Measurements from ENCODE around the gene TCFL5. TPM values are rescaled to one million over a fixed set of nuclear protein-coding genes. Genes with fewer than 3 reads are reported as not detected.

The TCFL5 gene
- total and polyA plus RNA-seq, 12 donors, result 3.5 to 12.0 (median 5.5) TPM

DNA sequence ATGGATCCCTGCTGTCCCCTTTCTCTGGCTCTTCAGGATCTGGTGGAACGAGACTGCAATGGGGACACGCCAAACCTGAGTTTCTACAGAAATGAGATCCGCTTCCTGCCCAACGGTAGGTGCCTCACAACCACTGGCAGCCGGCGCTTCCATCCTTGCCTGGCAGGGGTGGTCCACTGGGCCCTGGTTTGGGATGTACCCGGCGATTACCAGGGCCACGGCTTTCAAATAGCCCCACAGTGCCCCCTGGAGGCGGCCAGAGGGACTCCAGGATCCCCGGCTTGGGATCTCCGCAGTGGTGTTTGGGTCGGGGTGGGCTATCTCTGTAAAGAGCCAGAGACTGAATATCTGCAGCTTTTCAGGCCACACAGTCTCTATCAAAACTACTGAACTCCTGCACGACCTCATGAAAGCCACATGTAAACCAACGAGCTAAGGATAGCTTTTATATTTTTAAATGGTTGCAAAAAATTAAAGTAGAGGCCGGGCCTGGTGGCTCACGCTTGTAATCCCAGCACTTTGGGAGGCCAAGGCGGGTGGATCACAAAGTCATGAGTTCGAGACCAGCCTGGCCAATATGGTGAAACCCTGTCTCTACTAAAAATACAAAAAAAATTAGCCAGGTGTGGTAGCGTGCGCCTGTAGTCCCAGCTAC lies 53.3 kb downstream of the TCFL5 start:
- H3K27me3 ChIP-seq, result no peaks in the 10 kb centered on the region
- no peaks in the 10 kb centered on the region for H3K9me3 ChIP-seq (replicated peaks in 1 of 3)
- peaks cover 0 to 53% of the 10 kb centered on the region in 2 donors for H3K36me3 ChIP-seq (replicated peaks in 1 of 2)
- no peak overlapping the region for H3K27ac ChIP-seq
- DNase-seq, result peak in 6 of 7 donors; percentile 62 to 85 (median 69)
- intact Hi-C loops (cut with DNase I), result loop anchor here in 1 of 2 donors (5.0 kb wide), 1 partner anchor 136 kb away; no protein-coding TSS in a partner anchor
- TF ChIP-seq, protein P1, sequence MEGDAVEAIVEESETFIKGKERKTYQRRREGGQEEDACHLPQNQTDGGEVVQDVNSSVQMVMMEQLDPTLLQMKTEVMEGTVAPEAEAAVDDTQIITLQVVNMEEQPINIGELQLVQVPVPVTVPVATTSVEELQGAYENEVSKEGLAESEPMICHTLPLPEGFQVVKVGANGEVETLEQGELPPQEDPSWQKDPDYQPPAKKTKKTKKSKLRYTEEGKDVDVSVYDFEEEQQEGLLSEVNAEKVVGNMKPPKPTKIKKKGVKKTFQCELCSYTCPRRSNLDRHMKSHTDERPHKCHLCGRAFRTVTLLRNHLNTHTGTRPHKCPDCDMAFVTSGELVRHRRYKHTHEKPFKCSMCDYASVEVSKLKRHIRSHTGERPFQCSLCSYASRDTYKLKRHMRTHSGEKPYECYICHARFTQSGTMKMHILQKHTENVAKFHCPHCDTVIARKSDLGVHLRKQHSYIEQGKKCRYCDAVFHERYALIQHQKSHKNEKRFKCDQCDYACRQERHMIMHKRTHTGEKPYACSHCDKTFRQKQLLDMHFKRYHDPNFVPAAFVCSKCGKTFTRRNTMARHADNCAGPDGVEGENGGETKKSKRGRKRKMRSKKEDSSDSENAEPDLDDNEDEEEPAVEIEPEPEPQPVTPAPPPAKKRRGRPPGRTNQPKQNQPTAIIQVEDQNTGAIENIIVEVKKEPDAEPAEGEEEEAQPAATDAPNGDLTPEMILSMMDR (IDR thresholded peaks at IDR 0.05), result peak; percentile 67 to 96 (median 83)
- TF ChIP-seq POLR2A (IDR thresholded peaks at IDR 0.05), result no peak
- 42 to 47% (median 43%) methylated on average over 15 to 21 of the region's 21 CpGs for WGBS, 4 donors
- no peak overlapping the region for H3K4me3 ChIP-seq
- peaks cover 12 to 17% of the 10 kb centered on the region in 2 donors for H3K4me1 ChIP-seq (replicated peaks in 1 of 2)

DNA sequence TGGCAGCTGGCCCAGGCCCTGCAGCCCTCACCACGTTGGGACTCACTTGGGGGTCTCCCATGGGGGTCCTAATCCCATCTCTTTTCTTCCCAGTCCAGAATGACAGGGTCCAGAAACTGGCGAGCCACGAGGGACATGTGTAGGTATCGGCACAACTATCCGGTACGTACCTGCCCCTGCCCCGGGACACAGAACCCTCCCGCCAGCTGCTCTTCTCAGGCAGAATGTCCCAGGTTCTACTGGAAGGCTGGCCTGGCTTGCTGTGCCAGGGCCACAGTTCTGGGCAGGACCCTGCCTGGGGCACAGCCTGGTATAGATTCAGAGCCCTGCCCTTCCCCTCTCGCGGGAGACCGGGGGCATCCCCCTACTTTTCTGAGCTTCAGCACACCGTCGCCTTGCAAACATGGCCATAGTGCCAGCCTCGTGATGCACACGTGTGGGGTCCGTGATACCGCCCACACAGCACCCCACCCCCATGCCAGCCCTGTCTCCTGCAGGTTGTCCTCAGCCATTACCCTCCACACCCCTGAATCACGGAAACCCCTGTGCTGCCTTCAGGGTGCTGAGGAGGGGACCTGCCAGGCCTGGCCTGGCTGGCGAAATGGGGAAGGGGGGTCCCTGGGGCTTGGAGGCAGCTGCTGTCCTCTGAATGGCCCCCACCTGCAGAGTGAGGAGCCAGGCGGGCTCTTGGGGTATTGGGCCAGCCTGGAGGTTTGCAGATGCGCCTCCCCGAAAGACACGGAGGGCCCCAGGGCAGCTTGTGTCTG lies 54.0 kb downstream of the TCFL5 start:
- intact Hi-C loops (cut with DNase I), result loop anchor here in 1 of 2 donors (5.0 kb wide), 1 partner anchor 135 kb away; no protein-coding TSS in a partner anchor
- no peak for DNase-seq
- no peaks in the 10 kb centered on the region for H3K27me3 ChIP-seq
- H3K4me1 ChIP-seq (replicated peaks in 1 of 2), result peaks cover 12 to 17% of the 10 kb centered on the region in 2 donors
- H3K36me3 ChIP-seq (replicated peaks in 1 of 2), result peaks cover 0 to 50% of the 10 kb centered on the region in 2 donors
- no peaks in the 10 kb centered on the region for H3K9me3 ChIP-seq (replicated peaks in 1 of 3)
- no peak overlapping the region for H3K4me3 ChIP-seq
- H3K27ac ChIP-seq, result no peak overlapping the region
- 82 to 87% (median 83%) methylated on average over 11 to 23 of the region's 23 CpGs for WGBS, 4 donors
- TF ChIP-seq, protein P1 (IDR thresholded peaks at IDR 0.05), result no peak
- no peak for TF ChIP-seq POLR2A (IDR thresholded peaks at IDR 0.05)

DNA sequence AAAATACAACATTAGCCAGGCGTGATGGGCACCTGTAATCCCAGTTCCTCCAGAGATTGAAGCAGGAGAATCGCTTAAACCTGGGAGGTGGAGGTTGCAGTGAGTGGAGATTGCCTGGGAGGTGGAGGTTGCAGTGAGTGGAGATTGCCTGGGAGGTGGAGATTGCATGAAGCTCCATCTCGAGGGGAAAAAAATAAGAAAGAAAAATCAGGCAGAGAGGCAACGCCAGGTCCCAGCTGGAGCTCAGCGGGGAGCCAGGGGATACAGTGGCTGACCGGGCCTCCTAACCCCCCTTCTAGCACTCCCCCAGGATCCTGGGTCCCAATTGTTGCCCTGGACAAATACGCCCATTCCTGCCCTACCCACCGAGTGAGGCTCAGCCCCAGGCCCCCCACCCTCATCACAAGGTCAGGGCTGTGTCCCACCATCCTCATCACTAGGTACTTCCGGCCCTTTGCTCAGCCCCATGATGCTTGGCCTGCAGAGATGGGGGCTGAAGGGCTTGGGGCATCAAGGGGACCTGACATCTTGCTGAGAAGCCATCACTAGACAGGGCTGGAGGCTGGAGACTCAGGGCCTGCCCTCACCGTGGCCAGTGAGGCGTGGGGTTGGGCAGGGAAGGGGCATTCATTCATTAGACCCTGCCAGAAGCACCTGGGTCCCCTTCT lies 55.1 kb downstream of the TCFL5 start:
- TF ChIP-seq, protein P1 (IDR thresholded peaks at IDR 0.05), result no peak
- TF ChIP-seq POLR2A (IDR thresholded peaks at IDR 0.05), result no peak
- H3K27ac ChIP-seq, result peak overlapping the region in 2 of 5 donors; percentile 80 to 83
- WGBS, 4 donors, result 67 to 83% (median 70%) methylated on average over 8 to 11 of the region's 11 CpGs
- peaks cover 0 to 39% of the 10 kb centered on the region in 2 donors for H3K36me3 ChIP-seq (replicated peaks in 1 of 2)
- peak overlapping the region in 1 of 4 donors; percentile 81 for H3K4me3 ChIP-seq
- peaks cover 12 to 17% of the 10 kb centered on the region in 2 donors for H3K4me1 ChIP-seq (replicated peaks in 1 of 2)
- H3K9me3 ChIP-seq (replicated peaks in 1 of 3), result no peaks in the 10 kb centered on the region
- no peak for DNase-seq
- intact Hi-C loops (cut with DNase I), result loop anchor here in 1 of 2 donors (5.0 kb wide), 1 partner anchor 134 kb away; no protein-coding TSS in a partner anchor
- H3K27me3 ChIP-seq, result no peaks in the 10 kb centered on the region

Data from adrenal gland (tissue), 12 donors.